Trophoblast cell (in vitro differentiated cells and primary cell): ENCODE data around the gene GLMN.
A peak's percentile ranks its signal among the peaks of the same experiment; 100 is the strongest.

ENCODE experiments used
- DNase-seq, 2 donors: peaks; one replicate each; pipeline ENCODE4 v3.0.0-alpha.2; 2016
- H2AFZ ChIP-seq: 2 replicates; pipeline ENCODE4 v1.6.1; 2013; ENCODE audit warnings: low read length, moderate library complexity, mild to moderate bottlenecking; ENCODE audit not compliant: insufficient read depth, poor library complexity
- H2AK5ac ChIP-seq: 2 replicates; pipeline ENCODE4 v1.6.1; 2013; ENCODE audit warnings: mild to moderate bottlenecking, low read length
- H2BK120ac ChIP-seq: 2 replicates; pipeline ENCODE4 v1.6.1; 2013; ENCODE audit warnings: low read length, mild to moderate bottlenecking, moderate library complexity; ENCODE audit not compliant: insufficient read depth, poor library complexity
- H2BK12ac ChIP-seq: 2 replicates; pipeline ENCODE4 v1.6.1; 2013; ENCODE audit warnings: mild to moderate bottlenecking, low read length, moderate library complexity
- H2BK5ac ChIP-seq: 2 replicates; pipeline ENCODE4 v1.6.1; 2013; ENCODE audit warnings: low read length, low read depth, moderate library complexity, mild to moderate bottlenecking; ENCODE audit not compliant: poor library complexity
- H3K14ac ChIP-seq: 2 replicates; pipeline ENCODE4 v1.6.1; 2013; ENCODE audit warnings: mild to moderate bottlenecking, low read length
- H3K18ac ChIP-seq: 2 replicates; pipeline ENCODE4 v1.6.1; 2013; ENCODE audit warnings: mild to moderate bottlenecking, low read length
- H3K23ac ChIP-seq: 2 replicates; pipeline ENCODE4 v1.6.1; 2013; ENCODE audit warnings: low read length
- H3K27ac ChIP-seq: 2 replicates; pipeline ENCODE4 v1.5.1; 2013; ENCODE audit warnings: low read depth, mild to moderate bottlenecking, inconsistent platforms, low read length, moderate library complexity
- H3K27me3 ChIP-seq: 2 replicates; pipeline ENCODE4 v1.6.1; 2013; ENCODE audit warnings: inconsistent platforms, mild to moderate bottlenecking, low read length, moderate library complexity; ENCODE audit not compliant: insufficient read depth
- H3K36me3 ChIP-seq, 2 experiments: 1 replicate in 1 of 2; 2 replicates in 1 of 2; pipeline ENCODE4 v1.6.1; 2013; ENCODE audit warnings: low read length in 2 of 2, mild to moderate bottlenecking in 2 of 2, moderate library complexity in 1 of 2; ENCODE audit not compliant: insufficient read depth in 2 of 2, control insufficient read depth in 1 of 2
- H3K4ac ChIP-seq: 2 replicates; pipeline ENCODE4 v1.6.1; 2013; ENCODE audit warnings: low read depth, mild to moderate bottlenecking, low read length, moderate library complexity
- H3K4me1 ChIP-seq, 2 experiments: 1 replicate in 1 of 2; 2 replicates in 1 of 2; pipeline ENCODE4 v1.6.1; 2013; ENCODE audit warnings: low read length in 2 of 2, mild to moderate bottlenecking in 2 of 2, moderate library complexity in 1 of 2; ENCODE audit not compliant: insufficient read depth in 2 of 2, control insufficient read depth in 1 of 2
- H3K4me2 ChIP-seq: 2 replicates; pipeline ENCODE4 v1.6.1; 2013; ENCODE audit warnings: inconsistent platforms, mild to moderate bottlenecking, low read length, moderate library complexity
- H3K4me3 ChIP-seq: 2 replicates; pipeline ENCODE4 v1.5.1; 2013; ENCODE audit warnings: mild to moderate bottlenecking, low read depth, low read length, inconsistent platforms
- H3K79me1 ChIP-seq: one replicate; pipeline ENCODE4 v1.6.1; 2013; ENCODE audit warnings: low read length
- H3K79me2 ChIP-seq: 2 replicates; pipeline ENCODE4 v1.6.1; 2013; ENCODE audit warnings: low read length, mild to moderate bottlenecking; ENCODE audit not compliant: control insufficient read depth, insufficient read depth, poor library complexity
- H3K9ac ChIP-seq: 2 replicates; pipeline ENCODE4 v1.6.1; 2013; ENCODE audit warnings: mild to moderate bottlenecking, low read length
- H3K9me3 ChIP-seq: 2 replicates; pipeline ENCODE4 v1.6.1; 2013; ENCODE audit warnings: low read depth, mild to moderate bottlenecking, control low read depth, inconsistent platforms, low read length; ENCODE audit not compliant: insufficient read depth
- H4K12ac ChIP-seq: 2 replicates; pipeline ENCODE4 v1.6.1; 2013; ENCODE audit warnings: low read depth, mild to moderate bottlenecking, low read length, moderate library complexity
- H4K8ac ChIP-seq: 2 replicates; pipeline ENCODE4 v1.6.1; 2013; ENCODE audit warnings: low read depth, mild to moderate bottlenecking, low read length, moderate library complexity
- H4K91ac ChIP-seq: one replicate; pipeline ENCODE4 v1.6.1; 2013; ENCODE audit warnings: low read depth, mild to moderate bottlenecking, low read length, moderate library complexity
- WGBS: extraction: QIAGEN DNeasy Blood & Tissue Kit; methylation state at CpG from one replicate; pipeline ENCODE4 v1.1.7; 2013; ENCODE audit warnings: missing lambda C conversion rate; ENCODE audit not compliant: insufficient read length, insufficient coverage; ENCODE audit errors: extremely low coverage; 5-methylcytosine and 5-hydroxymethylcytosine counted together

The GLMN gene

DNA sequence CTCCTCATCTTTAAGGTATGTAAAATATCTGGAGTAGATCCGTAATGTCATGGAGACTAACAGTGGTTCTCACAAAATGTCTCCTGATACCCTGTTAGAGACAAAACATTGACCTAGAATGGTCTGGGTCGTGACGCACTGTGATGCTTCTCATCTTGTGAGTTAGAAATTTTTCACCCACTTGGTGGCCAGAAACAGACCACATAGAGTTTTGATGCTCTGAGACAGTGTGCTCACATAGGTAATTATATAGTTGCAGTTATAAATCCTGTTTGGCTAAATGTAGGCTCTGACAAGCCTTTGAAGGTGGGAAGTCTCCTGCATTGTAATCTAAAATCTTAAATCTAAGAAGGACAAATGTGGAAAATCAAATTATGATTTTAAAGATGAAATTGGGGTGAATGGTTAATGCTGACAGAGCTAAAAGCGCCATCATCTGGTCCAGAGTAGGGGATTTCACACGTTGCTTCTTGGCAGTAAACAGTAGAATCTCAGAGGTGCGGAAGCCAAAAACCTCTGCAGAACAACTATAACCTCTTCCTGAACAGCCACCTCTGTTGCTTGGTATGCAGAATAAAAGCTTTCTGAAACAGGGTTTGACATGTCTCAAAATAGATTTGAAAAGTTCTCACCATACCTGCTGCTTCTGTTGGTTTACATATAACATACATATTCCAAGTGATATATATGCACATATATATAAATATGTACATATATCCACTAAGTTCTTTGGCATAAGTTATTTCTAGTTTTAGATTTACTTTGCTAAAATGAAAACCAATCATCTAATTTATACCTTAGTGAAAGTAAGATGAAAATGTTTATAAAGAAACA is 17.2 kb upstream of the GLMN start:
- DNase-seq, result no peak
- no CpG with 5 or more reads among the region's 6 CpGs for WGBS
- Histone ChIP-seq H3K27ac (no peak overlapping the region), H3K4me3 (no peak overlapping the region), H3K27me3 (no peaks in the 10 kb centered on the region), H2BK5ac (no peak overlapping the region), H3K4me1 (no peaks in the 10 kb centered on the region), H3K4ac (no peak overlapping the region), H3K36me3 (peaks cover 1 to 4% of the 10 kb centered on the region in 2 experiments), H2BK120ac (no peak overlapping the region), H3K9ac (no peak overlapping the region), H3K9me3 (no peaks in the 10 kb centered on the region), H2AFZ (no peak overlapping the region), H3K14ac (no peak overlapping the region), H3K79me2 (no peaks in the 10 kb centered on the region), H3K18ac (no peak overlapping the region), H4K8ac (no peak overlapping the region), H2BK12ac (no peak overlapping the region), H3K23ac (no peak overlapping the region), H2AK5ac (no peak overlapping the region), H4K12ac (no peak overlapping the region), H3K4me2 (no peak overlapping the region), H3K79me1 (no peaks in the 10 kb centered on the region), H4K91ac (no peak overlapping the region)

DNA sequence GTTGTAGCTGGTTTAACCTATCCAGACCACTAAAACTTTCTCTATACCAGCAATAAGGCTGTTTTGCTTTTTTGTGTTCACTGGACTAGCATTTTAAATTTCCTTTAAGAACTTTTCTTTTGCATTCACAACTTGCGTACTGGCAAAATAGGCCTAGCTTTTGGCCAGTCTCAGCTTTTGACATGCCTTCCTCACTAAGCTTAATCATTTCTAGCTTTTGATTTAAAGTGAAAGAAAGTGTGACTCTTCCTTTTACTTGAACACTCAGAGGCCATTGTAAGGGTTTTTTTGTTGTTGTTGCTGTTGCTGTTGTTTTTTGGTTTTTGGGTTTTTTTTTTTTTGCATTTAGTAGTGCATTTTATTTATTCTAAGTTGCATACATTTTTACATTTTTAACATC is 15.2 kb upstream of the GLMN start:
- Histone ChIP-seq H3K27ac (no peak overlapping the region), H3K4ac (no peak overlapping the region), H2AK5ac (no peak overlapping the region), H2BK5ac (no peak overlapping the region), H3K18ac (no peak overlapping the region), H3K14ac (no peak overlapping the region), H3K9me3 (no peaks in the 10 kb centered on the region), H4K12ac (no peak overlapping the region), H3K9ac (no peak overlapping the region), H2BK120ac (no peak overlapping the region), H3K4me1 (no peaks in the 10 kb centered on the region), H3K23ac (no peak overlapping the region), H4K8ac (no peak overlapping the region), H3K79me2 (no peaks in the 10 kb centered on the region), H2AFZ (no peak overlapping the region), H3K36me3 (peaks cover 3 to 4% of the 10 kb centered on the region in 2 experiments), H3K4me3 (no peak overlapping the region), H3K27me3 (no peaks in the 10 kb centered on the region), H4K91ac (no peak overlapping the region), H3K79me1 (no peaks in the 10 kb centered on the region), H2BK12ac (no peak overlapping the region), H3K4me2 (no peak overlapping the region)
- WGBS, result no CpG with 5 or more reads among the region's 1 CpG
- no peak for DNase-seq

DNA sequence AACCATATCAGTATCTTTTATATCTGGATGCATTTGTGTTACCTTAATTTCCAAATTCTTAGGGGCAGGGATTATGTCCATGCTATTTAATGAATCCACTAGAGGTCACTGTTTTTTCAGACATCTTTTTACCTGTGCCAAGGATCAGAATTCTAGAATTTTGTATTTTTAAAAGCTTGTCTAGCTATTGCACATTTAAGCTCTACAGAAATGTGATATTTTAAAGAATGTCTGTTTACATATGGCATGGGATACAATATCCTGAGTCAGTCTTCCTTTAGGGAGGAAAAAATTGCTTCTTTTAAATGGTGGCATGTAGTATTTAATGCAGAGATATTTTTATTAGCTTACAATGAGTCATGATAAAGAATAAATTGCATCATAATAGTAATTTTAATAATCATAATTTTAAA is 11.4 kb upstream of the GLMN start:
- Histone ChIP-seq H2BK12ac (no peak overlapping the region), H2BK120ac (no peak overlapping the region), H3K4me3 (no peak overlapping the region), H3K9me3 (no peaks in the 10 kb centered on the region), H3K4ac (no peak overlapping the region), H4K91ac (no peak overlapping the region), H3K27me3 (no peaks in the 10 kb centered on the region), H3K79me1 (no peaks in the 10 kb centered on the region), H2AK5ac (no peak overlapping the region), H3K4me1 (no peaks in the 10 kb centered on the region), H4K12ac (no peak overlapping the region), H3K23ac (no peak overlapping the region), H2BK5ac (no peak overlapping the region), H3K36me3 (peaks cover 3 to 4% of the 10 kb centered on the region in 2 experiments), H4K8ac (no peak overlapping the region), H3K9ac (no peak overlapping the region), H2AFZ (no peak overlapping the region), H3K4me2 (no peak overlapping the region), H3K14ac (no peak overlapping the region), H3K27ac (no peak overlapping the region), H3K79me2 (no peaks in the 10 kb centered on the region), H3K18ac (no peak overlapping the region)
- peak in 1 of 2 donors; percentile 64 for DNase-seq

DNA sequence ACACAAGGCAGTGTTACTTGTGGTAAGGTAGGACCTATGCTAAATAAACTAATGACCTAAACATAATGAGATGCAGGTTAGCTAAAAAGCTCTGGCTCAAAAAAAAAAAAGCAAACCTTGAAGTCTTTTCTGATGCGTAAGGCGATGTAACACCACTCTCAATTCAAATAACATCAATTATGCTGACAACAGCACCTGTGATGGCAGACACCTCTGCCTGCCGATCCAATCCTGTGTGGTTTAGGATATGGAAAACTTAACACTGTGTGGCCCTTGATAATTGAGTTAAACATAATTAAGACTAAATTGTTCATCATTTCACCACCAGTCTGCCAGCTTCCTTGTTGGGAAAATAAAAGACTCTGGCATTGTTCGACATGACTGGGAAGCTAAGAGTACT is 9.2 kb upstream of the GLMN start:
- H3K27ac ChIP-seq, result no peak overlapping the region
- no peak overlapping the region for H3K14ac ChIP-seq
- no peaks in the 10 kb centered on the region for H3K79me1 ChIP-seq
- H4K91ac ChIP-seq, result no peak overlapping the region
- peaks cover 6 to 8% of the 10 kb centered on the region in 2 experiments for H3K36me3 ChIP-seq
- H3K4ac ChIP-seq, result no peak overlapping the region
- no peak overlapping the region for H3K4me2 ChIP-seq
- no peak overlapping the region for H4K8ac ChIP-seq
- no peak overlapping the region for H3K18ac ChIP-seq
- H2BK120ac ChIP-seq, result no peak overlapping the region
- H3K79me2 ChIP-seq, result no peaks in the 10 kb centered on the region
- no peak overlapping the region for H2BK12ac ChIP-seq
- H3K4me1 ChIP-seq, result no peaks in the 10 kb centered on the region
- no peak overlapping the region for H2BK5ac ChIP-seq
- H3K27me3 ChIP-seq, result no peaks in the 10 kb centered on the region
- H3K4me3 ChIP-seq, result no peak overlapping the region
- H3K9ac ChIP-seq, result no peak overlapping the region
- no CpG with 5 or more reads among the region's 4 CpGs for WGBS
- no peaks in the 10 kb centered on the region for H3K9me3 ChIP-seq
- no peak overlapping the region for H4K12ac ChIP-seq
- no peak for DNase-seq
- no peak overlapping the region for H2AFZ ChIP-seq
- no peak overlapping the region for H3K23ac ChIP-seq
- H2AK5ac ChIP-seq, result no peak overlapping the region
